Measurements from ENCODE around the gene ZNF511.

DNA sequence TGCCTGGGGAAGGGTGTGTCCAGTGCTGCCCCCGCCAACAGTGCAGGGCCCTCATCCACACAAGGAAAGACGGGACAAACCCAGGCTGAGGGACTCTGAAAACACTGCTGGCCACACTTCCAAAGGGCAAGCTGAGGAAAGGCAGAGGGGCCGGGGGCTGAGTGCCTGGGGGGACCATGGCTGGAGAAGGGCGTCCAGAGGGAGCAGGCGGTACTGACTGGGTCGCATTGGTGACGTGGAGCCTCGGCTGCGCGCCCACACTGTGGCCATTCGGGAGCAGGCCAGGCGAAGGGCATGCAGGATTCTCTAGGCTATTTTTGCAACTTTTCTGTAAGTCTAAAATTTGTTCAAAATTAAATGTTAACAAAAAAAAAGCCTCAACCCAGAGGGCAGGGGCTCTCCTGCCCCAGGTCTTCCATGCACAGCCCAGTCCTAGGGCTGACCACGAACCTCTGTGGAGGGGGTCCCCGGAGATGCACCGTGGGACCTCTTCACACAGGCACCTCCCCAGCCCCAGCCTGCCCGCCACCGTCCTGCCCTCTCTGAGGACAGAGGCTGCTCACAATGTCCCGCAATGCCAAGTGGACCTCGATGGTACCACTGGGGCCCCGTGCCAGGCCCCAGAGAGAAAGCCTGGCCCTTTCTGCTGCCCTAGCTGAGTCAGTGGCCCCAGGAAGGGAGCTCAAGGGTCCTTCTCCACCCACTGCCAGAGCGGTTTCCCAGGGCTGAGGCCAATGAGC, 42.5 kb upstream of the ZNF511 start:
- TF ChIP-seq, protein P1, sequence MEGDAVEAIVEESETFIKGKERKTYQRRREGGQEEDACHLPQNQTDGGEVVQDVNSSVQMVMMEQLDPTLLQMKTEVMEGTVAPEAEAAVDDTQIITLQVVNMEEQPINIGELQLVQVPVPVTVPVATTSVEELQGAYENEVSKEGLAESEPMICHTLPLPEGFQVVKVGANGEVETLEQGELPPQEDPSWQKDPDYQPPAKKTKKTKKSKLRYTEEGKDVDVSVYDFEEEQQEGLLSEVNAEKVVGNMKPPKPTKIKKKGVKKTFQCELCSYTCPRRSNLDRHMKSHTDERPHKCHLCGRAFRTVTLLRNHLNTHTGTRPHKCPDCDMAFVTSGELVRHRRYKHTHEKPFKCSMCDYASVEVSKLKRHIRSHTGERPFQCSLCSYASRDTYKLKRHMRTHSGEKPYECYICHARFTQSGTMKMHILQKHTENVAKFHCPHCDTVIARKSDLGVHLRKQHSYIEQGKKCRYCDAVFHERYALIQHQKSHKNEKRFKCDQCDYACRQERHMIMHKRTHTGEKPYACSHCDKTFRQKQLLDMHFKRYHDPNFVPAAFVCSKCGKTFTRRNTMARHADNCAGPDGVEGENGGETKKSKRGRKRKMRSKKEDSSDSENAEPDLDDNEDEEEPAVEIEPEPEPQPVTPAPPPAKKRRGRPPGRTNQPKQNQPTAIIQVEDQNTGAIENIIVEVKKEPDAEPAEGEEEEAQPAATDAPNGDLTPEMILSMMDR (IDR thresholded peaks at IDR 0.05) = no peak
- no peak for TF ChIP-seq POLR2AphosphoS5 (IDR thresholded peaks at IDR 0.05)
- no peak for TF ChIP-seq POLR2A (IDR thresholded peaks at IDR 0.05)

Measured in upper lobe of left lung (tissue), 4 donors.